HL-60 (cell line): Measurements from ENCODE around the gene TTC4.

ENCODE experiments used
- CTCF ChIP-seq: IDR thresholded peaks from one replicate; pipeline ENCODE4 v1.5.1; 2011; ENCODE audit warnings: low read length, control low read depth, inconsistent platforms; ENCODE audit not compliant: insufficient read depth
- POLR2AphosphoS5 ChIP-seq: IDR thresholded peaks from 2 replicates; pipeline ENCODE4 v1.6.1; 2012; ENCODE audit warnings: low read depth

- TF ChIP-seq CTCF: no peak
- no peak for TF ChIP-seq POLR2AphosphoS5
These were observed 7.3 kb upstream of the TTC4 start for GRCh38 chr1:54708385-54708784.
